Transverse colon (tissue), 4 donors: ENCODE data around the gene ZNF775. TPM values are rescaled to one million over a fixed set of nuclear protein-coding genes. Genes with fewer than 3 reads are reported as not detected.

Experiments
- DNase-seq: peaks from one replicate; pipeline ENCODE4 v3.0.0-alpha.2; 2019
- H3K27ac ChIP-seq, 4 donors: fragments of 200-600 bp; sonication (generic); 2 replicates each; pipeline ENCODE4 v1.5.1; 2016 to 2018; ENCODE audit warnings: inconsistent platforms in 4 of 4
- H3K27me3 ChIP-seq: fragments of 200-600 bp; sonication (generic); 2 replicates; pipeline ENCODE4 v1.5.1; 2017; ENCODE audit warnings: inconsistent platforms
- H3K36me3 ChIP-seq, 4 donors: fragments of 200-600 bp; sonication (generic); 2 replicates each; pipeline ENCODE4 v1.5.1; 2017 to 2019; ENCODE audit warnings: inconsistent platforms in 4 of 4
- H3K4me1 ChIP-seq, 4 donors: fragments of 200-600 bp; sonication (generic); 2 replicates each; pipeline ENCODE4 v1.5.1; 2017 to 2020; ENCODE audit warnings: inconsistent platforms in 4 of 4
- H3K4me3 ChIP-seq, 4 donors: fragments of 200-600 bp; sonication (generic); 1 replicate in 1 of 4; 2 replicates in 3 of 4; pipeline versions ENCODE4 v1.5.1 to v1.6.1; 2017 to 2019; ENCODE audit warnings: inconsistent platforms in 4 of 4
- H3K9me3 ChIP-seq, 2 donors: fragments of 200-600 bp; sonication (generic); 2 replicates each; pipeline ENCODE4 v1.5.1; 2017 to 2019; ENCODE audit warnings: inconsistent platforms in 2 of 2
- CTCF ChIP-seq, 5 experiments: fragments of 200-600 bp in 3 of 5; fragments of 450-650 bp in 2 of 5; sonication (generic) in 3 of 5; IDR thresholded peaks; 1 replicate in 2 of 5; 2 replicates in 3 of 5; pipeline ENCODE4 v1.5.1; 2016 to 2017; ENCODE audit warnings: antibody characterized with exemption in 5 of 5, inconsistent platforms in 3 of 5, mild to moderate bottlenecking in 2 of 5, moderate library complexity in 1 of 5
- EP300 ChIP-seq: sonication (generic); formaldehyde crosslinking; IDR thresholded peaks from one replicate; pipeline ENCODE4 v1.6.1; 2017; ENCODE audit warnings: antibody characterized with exemption, low read depth
- POLR2A ChIP-seq: fragments of 450-650 bp; IDR thresholded peaks from one replicate; pipeline ENCODE4 v1.6.1; 2016; ENCODE audit warnings: antibody characterized with exemption, mild to moderate bottlenecking, moderate library complexity
- POLR2AphosphoS5 ChIP-seq, 3 donors: sonication (generic); formaldehyde crosslinking; IDR thresholded peaks; one replicate each; pipeline ENCODE4 v1.6.1; 2016; ENCODE audit warnings: antibody characterized with exemption in 3 of 3
- WGBS, 2 donors: methylation state at CpG; one replicate each; pipeline ENCODE4 v1.1.5; 2018; ENCODE audit warnings: low coverage in 1 of 2; 5-methylcytosine and 5-hydroxymethylcytosine counted together
- in situ Hi-C, 4 donors: fragments of 200-750 bp; cut with MboI; loops; one replicate each; pipeline versions ENCODE4 v1.15.0 to v1.15.1; 2017; ENCODE audit warnings: low sequenced_read_pairs in 3 of 4, low pct_ligation_motif_present in 1 of 4, low pct_unique_long_range_greater_than_20kb in 1 of 4
- intact Hi-C: fragments of 100-400 bp; cut with DNase I; formaldehyde crosslinking; loops from one replicate; pipeline ENCODE4 v1.15.1; 2023; ENCODE audit warnings: low total_unique reads
- total RNA-seq, 4 donors: library from RNA; depleted of rRNA; stranded (reverse); fragments of >200 nt; gene quantifications; one replicate each; pipeline ENCODE4 v1.1.0, GENCODE V29; 2016

ZNF775 gene
- total RNA-seq, 4 donors from 2014 or later, result 8.9 to 75.2 (median 15.2) TPM

DNA sequence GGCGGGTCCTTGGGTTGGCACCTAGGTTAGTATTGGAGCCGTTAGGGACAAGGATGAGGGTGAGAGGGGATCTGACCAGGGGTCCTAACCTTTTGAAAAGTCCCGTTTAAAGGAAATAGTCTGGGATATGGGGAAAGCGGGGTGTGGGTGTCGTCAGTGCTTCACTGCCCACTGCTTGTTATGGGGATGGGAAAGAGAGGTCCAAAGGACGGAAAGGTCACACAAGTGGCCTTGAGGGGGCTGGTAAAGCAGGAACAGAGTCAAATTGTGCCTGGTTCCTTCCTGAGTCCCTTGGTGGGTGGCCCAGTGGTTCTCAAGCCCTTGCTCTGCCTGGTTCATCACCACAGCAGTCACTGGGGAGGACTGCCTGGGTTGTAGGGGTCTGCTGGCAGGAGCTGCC, 2.6 kb upstream of the ZNF775 start:
- Histone ChIP-seq H3K4me3 (no peak overlapping the region), H3K4me1 (peaks cover 21 to 88% (median 76%) of the 10 kb centered on the region in 4 donors), H3K36me3 (no peaks in the 10 kb centered on the region), H3K9me3 (no peaks in the 10 kb centered on the region), H3K27me3 (no peaks in the 10 kb centered on the region), H3K27ac (peak overlapping the region; percentile 93 to 99 (median 97))
- DNase-seq, result no peak
- intact Hi-C loops, result no loop called here
- TF ChIP-seq POLR2AphosphoS5 (IDR thresholded peaks at IDR 0.05) (no peak), CTCF (IDR thresholded peaks at IDR 0.05) (no peak), POLR2A (no peak), EP300 (no peak)
- in situ Hi-C loops, result no loop called here
- 43 to 48% methylated on average over 3 to 6 of the region's 6 CpGs for WGBS, 2 donors

DNA sequence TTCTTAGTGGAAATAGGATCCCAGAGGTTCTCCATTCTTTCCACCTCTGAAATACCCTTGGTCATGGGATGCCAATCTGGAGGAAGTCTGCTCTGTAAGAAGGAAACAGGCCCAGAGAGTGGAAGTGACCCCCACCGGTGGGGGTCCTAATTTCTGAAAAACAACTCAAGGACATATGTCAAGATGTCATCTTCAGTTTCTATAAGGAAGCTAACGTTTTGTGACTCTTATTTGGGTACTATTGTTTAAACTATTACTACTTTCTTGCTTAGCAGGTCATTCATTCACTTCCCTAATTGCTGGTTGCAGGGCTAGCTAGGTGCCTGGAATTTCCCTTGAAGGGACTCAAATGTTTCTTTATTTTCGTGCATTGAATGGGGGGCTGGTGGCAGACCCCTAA, 1.9 kb upstream of the ZNF775 start:
- H3K4me3 ChIP-seq, result no peak overlapping the region
- in situ Hi-C loops, result no loop called here
- H3K4me1 ChIP-seq, result peaks cover 25 to 88% (median 76%) of the 10 kb centered on the region in 4 donors
- no peaks in the 10 kb centered on the region for H3K9me3 ChIP-seq
- H3K27me3 ChIP-seq, result no peaks in the 10 kb centered on the region
- H3K27ac ChIP-seq, result peak overlapping the region; percentile 93 to 99 (median 97)
- 16 to 31% methylated on average over 3 of the region's 3 CpGs for WGBS, 2 donors
- intact Hi-C loops, result no loop called here
- H3K36me3 ChIP-seq, result no peaks in the 10 kb centered on the region
- TF ChIP-seq CTCF (IDR thresholded peaks at IDR 0.05) (no peak), EP300 (no peak), POLR2AphosphoS5 (IDR thresholded peaks at IDR 0.05) (no peak), POLR2A (no peak)
- no peak for DNase-seq

DNA sequence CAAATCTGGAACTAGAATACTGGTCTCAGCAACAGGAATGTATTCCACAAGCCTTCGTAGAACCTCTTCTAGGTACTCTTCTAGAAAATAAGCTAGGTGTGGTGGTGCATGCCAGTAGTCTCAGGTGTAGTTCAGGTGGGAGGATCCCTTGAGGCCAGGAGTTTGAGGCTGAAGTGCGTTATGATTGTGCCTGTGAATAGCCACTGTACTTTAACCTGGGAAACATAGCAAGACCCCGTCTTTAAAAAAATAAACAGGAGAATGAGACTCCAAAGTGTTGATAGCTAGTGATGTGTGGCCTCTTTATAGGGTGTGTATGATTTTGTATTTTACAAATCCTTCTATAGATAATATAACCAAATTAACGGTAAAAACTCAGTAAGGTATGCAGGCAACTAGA, 1.5 kb upstream of the ZNF775 start:
- DNase-seq, result peak; percentile 60
- 34 to 43% methylated on average over 4 of the region's 4 CpGs for WGBS, 2 donors
- intact Hi-C loops, result no loop called here

More for the DNA sequence above, 1.5 kb upstream of the ZNF775 start:
- Histone ChIP-seq H3K4me3 (no peak overlapping the region), H3K9me3 (no peaks in the 10 kb centered on the region), H3K36me3 (no peaks in the 10 kb centered on the region), H3K27ac (peak overlapping the region; percentile 93 to 99 (median 97)), H3K4me1 (peaks cover 28 to 88% (median 76%) of the 10 kb centered on the region in 4 donors), H3K27me3 (no peaks in the 10 kb centered on the region)
- TF ChIP-seq POLR2AphosphoS5 (IDR thresholded peaks at IDR 0.05) (peak in 1 of 3 donors; percentile 27), CTCF (IDR thresholded peaks at IDR 0.05) (no peak), POLR2A (peak; percentile 22), EP300 (no peak)
- in situ Hi-C loops, result no loop called here
